Gastrocnemius medialis (tissue), 4 donors: ENCODE data around the gene ZBED4. TPM values are rescaled to one million over a fixed set of nuclear protein-coding genes. Genes with fewer than 3 reads are reported as not detected.
"Not testable (repeated sequence)": the region's sequence is repeated elsewhere in the genome, so short reads cannot be mapped to it uniquely, and the experiment has no call there.

Source experiments
- ATAC-seq, 2 donors: fragments of 150-250 bp; one replicate each; pipeline ENCODE4 v1.9.1; 2016
- DNase-seq, 2 donors: peaks; one replicate each; pipeline ENCODE4 v3.0.0-alpha.2; 2019
- H3K27ac ChIP-seq, 4 donors: fragments of 200-600 bp; sonication (generic); 1 replicate in 1 of 4; 2 replicates in 3 of 4; pipeline ENCODE4 v1.5.1; 2016 to 2018; ENCODE audit warnings: mild to moderate bottlenecking in 2 of 4, moderate library complexity in 1 of 4
- H3K27me3 ChIP-seq, 3 donors: fragments of 200-600 bp; sonication (generic) in 2 of 3; 1 replicate in 1 of 3; 2 replicates in 2 of 3; pipeline versions ENCODE4 v1.5.1 to v1.6.0; 2016 to 2019; ENCODE audit warnings: mild to moderate bottlenecking in 1 of 3, moderate library complexity in 1 of 3
- H3K36me3 ChIP-seq, 2 donors: fragments of 200-600 bp; sonication (generic) in 1 of 2; one replicate each; pipeline ENCODE4 v1.5.1; 2017 to 2018
- H3K4me1 ChIP-seq, 2 donors: fragments of 200-600 bp; sonication (generic) in 1 of 2; one replicate each; pipeline ENCODE4 v1.5.1; 2016 to 2017; ENCODE audit warnings: mild to moderate bottlenecking in 2 of 2
- H3K4me3 ChIP-seq, 4 donors: fragments of 200-600 bp; sonication (generic) in 3 of 4; 1 replicate in 1 of 4; 2 replicates in 3 of 4; pipeline ENCODE4 v1.5.1; 2016 to 2019; ENCODE audit warnings: mild to moderate bottlenecking in 2 of 4
- H3K9me3 ChIP-seq, 3 donors: fragments of 200-600 bp; sonication (generic) in 2 of 3; 1 replicate in 1 of 3; 2 replicates in 2 of 3; pipeline ENCODE4 v1.5.1; 2016 to 2019
- CTCF ChIP-seq, 5 experiments: fragments of 450-650 bp in 3 of 5; fragments of 200-600 bp in 2 of 5; sonication (generic) in 2 of 5; IDR thresholded peaks in 4 of 5; conservative IDR thresholded peaks in 1 of 5; 1 replicate in 4 of 5; 2 replicates in 1 of 5; pipeline ENCODE4 v1.5.1; 2016 to 2019; ENCODE audit warnings: antibody characterized with exemption in 5 of 5, mild to moderate bottlenecking in 3 of 5, moderate library complexity in 3 of 5
- POLR2A ChIP-seq, 2 donors: fragments of 450-650 bp; IDR thresholded peaks; one replicate each; pipeline ENCODE4 v1.6.1; 2017; ENCODE audit warnings: antibody characterized with exemption in 2 of 2, mild to moderate bottlenecking in 2 of 2, moderate library complexity in 2 of 2
- in situ Hi-C, 4 donors: fragments of 200-750 bp; cut with MboI; loops; one replicate each; pipeline versions ENCODE4 v1.15.0 to v1.8.0; 2017; ENCODE audit warnings: low sequenced_read_pairs in 4 of 4
- intact Hi-C: fragments of 100-400 bp; cut with DNase I; formaldehyde crosslinking; loops from one replicate; pipeline ENCODE4 v1.15.1; 2023; ENCODE audit warnings: low total_unique reads
- total RNA-seq, 4 donors: library from RNA; depleted of rRNA; stranded (reverse); fragments of >200 nt; gene quantifications; one replicate each; pipeline versions ENCODE4 v1.1.0 to v1.2.3, GENCODE V29; 2016

Gene ZBED4
- total RNA-seq, 4 donors from 2014 or later = 6.7 to 8.4 (median 7.5) TPM

- peaks cover 34 to 41% (median 36%) of the 10 kb centered on the region in 3 donors for H3K27me3 ChIP-seq
- ATAC-seq (no peak), DNase-seq (no peak)
- no peak for TF ChIP-seq CTCF (IDR thresholded peaks at IDR 0.05 in 4 of 5, conservative IDR thresholded peaks at IDR 0.05 in 1 of 5)
- TF ChIP-seq POLR2A (IDR thresholded peaks at IDR 0.05) = no peak
- in situ Hi-C loops (loop anchor here in 1 of 4 donors (10.0 kb wide), 1 partner anchor 65 kb away; the partner anchor contains the start of genes ALG12 and CRELD2), intact Hi-C loops (loop anchor here (10.0 kb wide), 1 partner anchor 655 kb away; the partner anchor contains the start of genes LMF2 and NCAPH2)
- peaks cover 14 to 25% of the 10 kb centered on the region in 2 donors for H3K4me1 ChIP-seq
- H3K9me3 ChIP-seq = no peaks in the 10 kb centered on the region
- no peak overlapping the region for H3K27ac ChIP-seq
- H3K4me3 ChIP-seq = peak overlapping the region; percentile 19 to 51 (median 39)
- no peaks in the 10 kb centered on the region for H3K36me3 ChIP-seq
These were observed 4.3 kb upstream of the ZBED4 start for GRCh38 chr22:49849161-49850020.

DNA sequence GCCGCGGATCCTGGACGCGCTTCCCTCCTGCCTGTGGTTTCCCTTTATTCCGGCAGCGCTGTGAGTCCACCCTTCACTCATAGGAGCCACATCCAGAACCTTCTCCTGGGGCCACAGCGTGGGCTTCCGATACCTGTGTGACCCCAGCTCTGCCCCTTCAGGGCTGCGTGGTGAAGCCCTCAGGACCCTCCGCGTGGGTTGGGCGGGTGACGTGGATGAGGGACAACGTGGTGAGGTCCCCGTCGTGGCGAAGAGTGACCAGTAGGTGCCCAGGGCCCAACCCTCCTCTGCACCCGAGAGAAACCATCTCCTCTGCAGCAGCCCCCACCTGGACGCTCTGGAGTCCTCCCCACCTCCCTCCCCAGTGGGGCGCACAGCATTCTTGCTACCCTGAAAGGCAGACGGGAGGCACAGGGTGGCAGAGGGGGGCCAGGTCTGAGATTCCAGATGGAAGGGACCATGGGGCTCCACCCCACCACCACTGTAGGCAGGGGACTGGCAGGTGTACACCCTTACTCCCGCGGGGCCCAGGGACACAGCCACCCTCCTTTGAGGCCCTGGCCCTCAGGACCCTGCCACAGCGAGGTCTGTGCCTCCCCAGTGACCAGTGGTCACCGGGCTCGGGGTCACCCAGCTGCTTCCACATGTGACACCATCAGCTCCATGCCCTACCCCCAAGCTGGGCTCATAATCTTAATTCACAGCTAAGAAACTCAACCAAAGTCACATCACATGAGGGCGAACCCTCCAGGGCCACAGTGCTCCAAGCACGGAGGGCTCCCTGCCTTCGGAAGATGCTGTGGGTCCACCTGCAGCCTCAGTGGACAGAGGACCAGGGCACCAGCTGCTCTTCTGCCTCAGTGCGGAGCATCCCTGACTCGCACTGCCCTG is 3.4 kb upstream of the ZBED4 start:
- DNase-seq (no peak), ATAC-seq (no peak)
- H3K36me3 ChIP-seq = no peaks in the 10 kb centered on the region
- H3K27me3 ChIP-seq = peaks cover 34 to 39% (median 36%) of the 10 kb centered on the region in 3 donors
- H3K27ac ChIP-seq = no peak overlapping the region
- H3K4me3 ChIP-seq = peak overlapping the region in 1 of 4 donors; percentile 42
- TF ChIP-seq POLR2A (IDR thresholded peaks at IDR 0.05) = no peak
- TF ChIP-seq CTCF (IDR thresholded peaks at IDR 0.05 in 4 of 5, conservative IDR thresholded peaks at IDR 0.05 in 1 of 5) = no peak
- in situ Hi-C loops = loop anchor here in 1 of 4 donors (10.0 kb wide), 1 partner anchor 65 kb away; the partner anchor contains the start of genes ALG12 and CRELD2
- intact Hi-C loops = loop anchor here (10.0 kb wide), 1 partner anchor 655 kb away; the partner anchor contains the start of genes LMF2 and NCAPH2
- H3K9me3 ChIP-seq = no peaks in the 10 kb centered on the region
- H3K4me1 ChIP-seq = peaks cover 22 to 33% of the 10 kb centered on the region in 2 donors

DNA sequence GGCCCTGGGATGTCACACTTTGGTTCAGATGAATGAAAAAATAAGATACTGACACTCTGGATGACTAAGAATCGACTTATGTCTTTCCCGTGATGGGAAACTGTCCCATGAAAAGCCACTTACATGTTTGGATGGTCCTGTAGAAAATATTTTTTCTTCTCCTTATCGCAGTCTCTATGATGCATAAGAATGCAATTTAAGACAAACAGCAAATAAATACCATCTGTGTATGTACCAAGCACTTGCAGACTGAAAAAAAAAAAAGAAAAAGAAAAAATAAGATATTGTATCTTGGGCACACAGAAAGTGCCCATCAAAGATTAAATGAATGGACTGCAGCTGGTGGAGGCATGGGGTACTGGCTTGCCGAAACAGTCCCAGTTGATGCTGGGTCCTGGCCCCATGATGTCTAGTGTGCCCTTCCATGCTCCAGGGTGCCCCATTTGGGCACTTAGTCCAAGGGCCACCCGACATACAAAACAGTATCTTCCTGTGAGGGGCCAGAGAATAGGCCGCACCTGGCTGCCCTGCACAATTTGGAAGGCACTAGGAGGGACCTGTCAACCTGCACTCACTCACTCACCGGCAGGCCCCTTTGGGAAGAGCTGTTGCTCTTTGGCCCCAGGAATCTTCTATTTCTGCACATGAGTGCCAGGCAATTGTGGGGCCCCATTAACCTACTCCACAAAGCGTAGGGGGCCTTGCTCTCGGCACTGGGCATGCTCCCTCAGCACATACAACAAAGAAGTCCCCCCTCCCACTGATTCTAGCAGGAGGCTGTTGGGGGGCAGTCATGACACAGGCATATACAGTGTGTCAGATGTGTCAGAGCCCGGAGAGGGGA is 2.5 kb upstream of the ZBED4 start:
- no peaks in the 10 kb centered on the region for H3K36me3 ChIP-seq
- intact Hi-C loops = loop anchor here (10.0 kb wide), 1 partner anchor 654 kb away; the partner anchor contains the start of genes LMF2 and NCAPH2
- no peak overlapping the region for H3K4me3 ChIP-seq
- ATAC-seq (no peak), DNase-seq (no peak)
- no peak overlapping the region for H3K27ac ChIP-seq
- in situ Hi-C loops = loop anchor here in 1 of 4 donors (10.0 kb wide), 1 partner anchor 64 kb away; the partner anchor contains the start of genes ALG12 and CRELD2
- H3K27me3 ChIP-seq = peaks cover 34 to 39% (median 36%) of the 10 kb centered on the region in 3 donors
- no peaks in the 10 kb centered on the region for H3K9me3 ChIP-seq
- TF ChIP-seq CTCF (IDR thresholded peaks at IDR 0.05 in 4 of 5, conservative IDR thresholded peaks at IDR 0.05 in 1 of 5) (no peak), POLR2A (IDR thresholded peaks at IDR 0.05) (no peak)
- peaks cover 25 to 39% of the 10 kb centered on the region in 2 donors for H3K4me1 ChIP-seq

- peaks cover 25 to 39% of the 10 kb centered on the region in 2 donors for H3K4me1 ChIP-seq
- not testable (repeated sequence) for H3K9me3 ChIP-seq, ATAC-seq, DNase-seq, H3K36me3 ChIP-seq
- intact Hi-C loops (loop anchor here (2.0 to 10.0 kb wide), 4 partner anchors 64 to 652 kb away; partner anchors contain the start of genes ALG12, CRELD2, LMF2 and NCAPH2), in situ Hi-C loops (loop anchor here in 1 of 4 donors (10.0 kb wide), 1 partner anchor 62 kb away; the partner anchor contains the start of genes ALG12 and CRELD2)
- H3K4me3 ChIP-seq = peak overlapping the region; percentile 66 to 82 (median 73)
- peak overlapping the region; percentile 83 to 92 (median 86) for H3K27ac ChIP-seq
- H3K27me3 ChIP-seq = peaks cover 32 to 34% (median 33%) of the 10 kb centered on the region in 3 donors
These were observed 1.1 kb upstream of the ZBED4 start for GRCh38 chr22:49852568-49852897.
